PFSK-1 (cell line): ENCODE results near the gene RIMBP3B. TPM values are rescaled to one million over a fixed set of nuclear protein-coding genes. Genes with fewer than 3 reads are reported as not detected.
"Not testable (repeated sequence)": the region's sequence is repeated elsewhere in the genome, so short reads cannot be mapped to it uniquely, and the experiment has no call there.

Source experiments
- FOXP2 ChIP-seq: optimal IDR thresholded peaks from 2 replicates; pipeline ENCODE3; 2011; ENCODE audit warnings: borderline replicate concordance, control low read depth, inconsistent platforms; ENCODE audit not compliant: insufficient read depth; ENCODE audit errors: extremely low read length, extremely low read depth
- POLR2AphosphoS5 ChIP-seq: IDR thresholded peaks from 2 replicates; pipeline ENCODE4 v1.6.1; 2012; ENCODE audit warnings: low read depth, mild to moderate bottlenecking, control low read depth, low read length, moderate library complexity
- SIN3A ChIP-seq: IDR thresholded peaks from 2 replicates; pipeline ENCODE4 v1.6.1; 2012; ENCODE audit warnings: mild to moderate bottlenecking, low read length, moderate library complexity, borderline replicate concordance; ENCODE audit not compliant: insufficient read depth
- polyA plus RNA-seq: library from polyadenylated mRNA; unstranded; fragments of >200 nt; gene quantifications from one replicate; pipeline ENCODE4 v1.2.1, GENCODE V29; 2012; ENCODE audit warnings: low read depth, missing spikeins; ENCODE audit not compliant: insufficient read length
- TF ChIP-seq, protein P1 (sequence below), 2 experiments: IDR thresholded peaks; 2 replicates each; pipeline versions ENCODE4 v1.6.1 to v1.8.0; 2011 to 2012; ENCODE audit warnings: low read depth in 2 of 2, low read length in 2 of 2, control low read depth in 1 of 2, inconsistent platforms in 1 of 2, mild to moderate bottlenecking in 1 of 2, moderate library complexity in 1 of 2; ENCODE audit not compliant: insufficient read depth in 1 of 2

RIMBP3B gene, protein sequence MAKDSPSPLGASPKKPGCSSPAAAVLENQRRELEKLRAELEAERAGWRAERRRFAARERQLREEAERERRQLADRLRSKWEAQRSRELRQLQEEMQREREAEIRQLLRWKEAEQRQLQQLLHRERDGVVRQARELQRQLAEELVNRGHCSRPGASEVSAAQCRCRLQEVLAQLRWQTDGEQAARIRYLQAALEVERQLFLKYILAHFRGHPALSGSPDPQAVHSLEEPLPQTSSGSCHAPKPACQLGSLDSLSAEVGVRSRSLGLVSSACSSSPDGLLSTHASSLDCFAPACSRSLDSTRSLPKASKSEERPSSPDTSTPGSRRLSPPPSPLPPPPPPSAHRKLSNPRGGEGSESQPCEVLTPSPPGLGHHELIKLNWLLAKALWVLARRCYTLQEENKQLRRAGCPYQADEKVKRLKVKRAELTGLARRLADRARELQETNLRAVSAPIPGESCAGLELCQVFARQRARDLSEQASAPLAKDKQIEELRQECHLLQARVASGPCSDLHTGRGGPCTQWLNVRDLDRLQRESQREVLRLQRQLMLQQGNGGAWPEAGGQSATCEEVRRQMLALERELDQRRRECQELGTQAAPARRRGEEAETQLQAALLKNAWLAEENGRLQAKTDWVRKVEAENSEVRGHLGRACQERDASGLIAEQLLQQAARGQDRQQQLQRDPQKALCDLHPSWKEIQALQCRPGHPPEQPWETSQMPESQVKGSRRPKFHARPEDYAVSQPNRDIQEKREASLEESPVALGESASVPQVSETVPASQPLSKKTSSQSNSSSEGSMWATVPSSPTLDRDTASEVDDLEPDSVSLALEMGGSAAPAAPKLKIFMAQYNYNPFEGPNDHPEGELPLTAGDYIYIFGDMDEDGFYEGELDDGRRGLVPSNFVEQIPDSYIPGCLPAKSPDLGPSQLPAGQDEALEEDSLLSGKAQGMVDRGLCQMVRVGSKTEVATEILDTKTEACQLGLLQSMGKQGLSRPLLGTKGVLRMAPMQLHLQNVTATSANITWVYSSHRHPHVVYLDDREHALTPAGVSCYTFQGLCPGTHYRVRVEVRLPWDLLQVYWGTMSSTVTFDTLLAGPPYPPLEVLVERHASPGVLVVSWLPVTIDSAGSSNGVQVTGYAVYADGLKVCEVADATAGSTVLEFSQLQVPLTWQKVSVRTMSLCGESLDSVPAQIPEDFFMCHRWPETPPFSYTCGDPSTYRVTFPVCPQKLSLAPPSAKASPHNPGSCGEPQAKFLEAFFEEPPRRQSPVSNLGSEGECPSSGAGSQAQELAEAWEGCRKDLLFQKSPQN (N-terminal part only)
- not detected for polyA plus RNA-seq

DNA sequence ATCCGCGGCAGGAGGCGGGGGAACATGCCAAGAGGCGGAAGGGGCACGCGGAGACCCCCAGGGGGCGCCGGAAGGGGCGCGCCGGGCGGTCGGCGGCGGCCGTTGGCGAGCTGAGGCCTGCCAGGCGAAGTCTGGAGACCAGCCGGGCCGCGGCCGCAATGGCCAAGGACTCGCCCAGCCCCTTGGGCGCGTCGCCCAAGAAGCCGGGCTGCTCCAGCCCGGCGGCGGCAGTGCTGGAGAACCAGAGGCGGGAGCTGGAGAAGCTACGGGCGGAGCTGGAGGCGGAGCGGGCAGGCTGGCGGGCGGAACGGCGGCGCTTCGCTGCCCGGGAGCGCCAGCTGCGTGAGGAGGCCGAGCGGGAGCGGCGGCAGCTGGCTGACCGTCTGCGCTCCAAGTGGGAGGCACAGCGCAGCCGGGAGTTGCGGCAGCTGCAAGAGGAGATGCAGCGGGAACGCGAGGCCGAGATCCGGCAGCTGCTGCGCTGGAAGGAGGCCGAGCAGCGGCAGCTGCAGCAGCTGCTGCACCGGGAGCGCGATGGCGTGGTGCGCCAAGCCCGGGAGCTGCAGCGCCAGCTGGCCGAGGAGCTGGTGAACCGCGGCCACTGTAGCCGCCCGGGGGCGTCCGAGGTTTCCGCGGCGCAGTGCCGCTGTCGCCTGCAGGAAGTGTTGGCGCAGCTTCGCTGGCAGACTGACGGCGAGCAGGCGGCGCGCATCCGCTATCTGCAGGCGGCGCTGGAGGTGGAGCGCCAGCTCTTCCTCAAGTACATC is at the start of gene RIMBP3B:
Gene RIMBP3B, plus strand, starts transcription at position 51 of the 767 bp plus-strand sequence. Its CDS starts 108 bp downstream, at position 159.
- not testable (repeated sequence) for TF ChIP-seq POLR2AphosphoS5, SIN3A
- TF ChIP-seq, protein P1, sequence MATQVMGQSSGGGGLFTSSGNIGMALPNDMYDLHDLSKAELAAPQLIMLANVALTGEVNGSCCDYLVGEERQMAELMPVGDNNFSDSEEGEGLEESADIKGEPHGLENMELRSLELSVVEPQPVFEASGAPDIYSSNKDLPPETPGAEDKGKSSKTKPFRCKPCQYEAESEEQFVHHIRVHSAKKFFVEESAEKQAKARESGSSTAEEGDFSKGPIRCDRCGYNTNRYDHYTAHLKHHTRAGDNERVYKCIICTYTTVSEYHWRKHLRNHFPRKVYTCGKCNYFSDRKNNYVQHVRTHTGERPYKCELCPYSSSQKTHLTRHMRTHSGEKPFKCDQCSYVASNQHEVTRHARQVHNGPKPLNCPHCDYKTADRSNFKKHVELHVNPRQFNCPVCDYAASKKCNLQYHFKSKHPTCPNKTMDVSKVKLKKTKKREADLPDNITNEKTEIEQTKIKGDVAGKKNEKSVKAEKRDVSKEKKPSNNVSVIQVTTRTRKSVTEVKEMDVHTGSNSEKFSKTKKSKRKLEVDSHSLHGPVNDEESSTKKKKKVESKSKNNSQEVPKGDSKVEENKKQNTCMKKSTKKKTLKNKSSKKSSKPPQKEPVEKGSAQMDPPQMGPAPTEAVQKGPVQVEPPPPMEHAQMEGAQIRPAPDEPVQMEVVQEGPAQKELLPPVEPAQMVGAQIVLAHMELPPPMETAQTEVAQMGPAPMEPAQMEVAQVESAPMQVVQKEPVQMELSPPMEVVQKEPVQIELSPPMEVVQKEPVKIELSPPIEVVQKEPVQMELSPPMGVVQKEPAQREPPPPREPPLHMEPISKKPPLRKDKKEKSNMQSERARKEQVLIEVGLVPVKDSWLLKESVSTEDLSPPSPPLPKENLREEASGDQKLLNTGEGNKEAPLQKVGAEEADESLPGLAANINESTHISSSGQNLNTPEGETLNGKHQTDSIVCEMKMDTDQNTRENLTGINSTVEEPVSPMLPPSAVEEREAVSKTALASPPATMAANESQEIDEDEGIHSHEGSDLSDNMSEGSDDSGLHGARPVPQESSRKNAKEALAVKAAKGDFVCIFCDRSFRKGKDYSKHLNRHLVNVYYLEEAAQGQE (IDR thresholded peaks at IDR 0.05; ENCODE audit: insufficient read depth in 1 of 2, low read depth in 2 of 2, low read length in 2 of 2): not testable (repeated sequence)

DNA sequence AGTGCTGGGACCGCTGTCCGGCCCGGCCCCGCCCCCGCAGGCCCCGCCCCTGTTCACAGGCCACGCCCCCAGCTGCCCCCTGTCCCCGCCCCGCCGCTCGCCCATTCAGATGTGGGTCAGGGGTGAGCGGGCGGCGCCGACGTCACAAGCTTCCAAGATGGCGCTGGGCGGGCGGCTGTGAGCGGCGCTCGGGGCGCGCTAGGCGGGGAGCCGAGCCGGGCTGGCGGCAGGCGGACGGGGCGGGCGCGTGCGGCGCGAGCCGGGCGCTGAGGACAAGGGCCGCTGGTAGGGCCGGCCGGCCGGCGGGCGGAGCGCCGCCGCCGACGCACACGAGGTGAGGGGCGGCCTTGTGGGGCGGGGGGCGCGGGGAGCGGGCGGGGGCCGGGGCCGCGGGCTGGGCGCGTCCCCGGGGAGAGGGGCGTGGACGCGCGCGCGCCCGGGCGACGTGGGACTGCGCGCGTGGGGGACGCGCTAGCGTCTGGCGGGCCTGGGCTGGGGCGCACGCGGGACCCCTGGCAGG is 33.7 kb downstream of the RIMBP3B start, which contains the start of gene HIC2:
Gene HIC2, plus strand, starts transcription at position 145 of the 520 bp plus-strand sequence. CDS start 25,461 bp downstream, outside the sequence.
- TF ChIP-seq, protein P1 (IDR thresholded peaks at IDR 0.05; ENCODE audit: insufficient read depth in 1 of 2, low read depth in 2 of 2, low read length in 2 of 2): not testable (repeated sequence)
- not testable (repeated sequence) for TF ChIP-seq POLR2AphosphoS5, FOXP2
